Measurements from ENCODE around the gene TMPRSS6.

TMPRSS6 gene

DNA sequence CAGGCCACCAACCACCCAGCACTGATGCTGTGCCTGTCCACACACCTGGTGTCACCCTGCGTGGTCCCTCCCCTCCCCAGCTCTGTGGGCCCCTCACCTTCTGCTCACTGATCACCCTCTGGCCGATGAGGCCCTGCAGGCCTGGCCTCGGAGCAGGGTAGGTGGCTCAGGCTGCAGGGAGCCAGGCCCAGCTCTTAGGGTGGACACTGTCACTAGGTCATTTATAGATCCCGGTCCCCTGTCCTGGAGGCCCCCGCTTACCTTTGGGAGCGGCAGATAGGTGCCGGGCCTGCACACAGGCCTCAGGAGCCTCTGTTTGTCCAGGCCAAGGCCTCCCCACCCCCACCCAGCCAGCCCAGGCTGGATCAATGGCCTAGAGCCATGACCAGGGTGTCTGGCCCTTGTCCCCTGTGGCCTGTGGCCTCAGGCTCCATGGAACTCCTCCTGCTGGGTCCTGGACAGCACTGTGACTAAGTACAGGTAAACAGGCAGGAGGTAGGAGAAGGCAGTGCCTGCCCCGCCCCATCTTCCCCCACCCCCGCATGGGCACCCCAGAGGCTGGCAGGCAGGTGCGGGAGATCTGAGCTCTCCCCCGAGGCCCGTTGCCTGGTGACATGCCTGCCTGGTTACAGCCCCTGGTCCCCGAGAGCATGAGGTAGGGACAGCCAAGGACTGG, at the start of gene TMPRSS6:
Gene TMPRSS6 (minus strand): TSS at position 472 of the 676 bp plus-strand sequence. CDS start 6,296 bp downstream, outside the sequence.
- DNase-seq = no peak

DNA sequence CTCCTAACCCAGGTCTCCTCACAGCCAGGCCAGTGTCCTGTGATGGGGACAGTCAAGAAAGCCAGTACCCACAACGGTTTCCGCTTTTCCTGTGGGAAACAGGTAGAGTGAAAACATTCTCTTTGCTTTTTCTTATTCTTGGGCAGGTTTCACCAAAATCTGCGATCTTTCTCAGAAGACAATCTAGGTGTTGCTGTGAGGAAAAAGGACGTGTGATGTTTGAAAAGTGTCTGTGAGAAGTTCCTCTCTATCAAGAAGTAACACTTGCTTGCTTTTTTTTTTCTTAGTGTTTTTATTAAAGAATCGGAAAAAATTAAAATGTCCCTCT, 49.4 kb upstream of the TMPRSS6 start:
- no peak for DNase-seq

DNA sequence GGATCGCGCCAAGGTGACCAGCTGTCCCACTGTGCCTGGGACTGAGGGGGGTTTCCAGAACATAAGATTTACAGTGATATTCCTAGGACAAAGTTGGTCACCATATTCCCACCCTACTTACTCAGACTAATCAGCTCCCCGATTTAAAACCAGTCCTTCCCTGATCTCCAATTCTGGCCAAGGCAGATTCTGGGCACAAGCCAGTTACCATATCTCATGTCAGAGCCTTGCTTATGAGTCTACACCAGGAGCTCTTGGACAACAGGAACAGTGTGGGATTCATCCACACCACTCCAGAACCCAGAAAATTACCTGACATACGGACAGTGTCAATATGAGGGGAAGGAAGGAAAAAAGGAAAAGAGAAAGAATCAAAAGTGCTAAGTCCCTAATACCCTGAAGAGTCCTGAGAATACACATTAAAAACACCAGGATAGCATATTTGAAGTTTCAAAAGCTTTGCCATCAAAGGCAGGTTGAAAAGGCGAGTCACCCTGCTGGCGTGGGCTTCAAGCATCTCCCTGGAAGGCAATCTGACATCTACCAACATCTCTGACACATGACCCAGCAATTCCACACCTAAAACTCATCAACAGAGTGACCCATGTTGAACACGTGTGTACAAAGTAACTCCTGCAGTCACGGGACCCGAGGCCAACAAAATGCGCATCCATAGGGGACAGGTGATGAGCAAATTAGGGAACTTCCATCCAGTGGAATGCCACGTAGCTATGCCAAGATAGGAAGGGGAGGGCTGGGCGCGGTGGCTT, 48.2 kb upstream of the TMPRSS6 start:
- DNase-seq = no peak

DNA sequence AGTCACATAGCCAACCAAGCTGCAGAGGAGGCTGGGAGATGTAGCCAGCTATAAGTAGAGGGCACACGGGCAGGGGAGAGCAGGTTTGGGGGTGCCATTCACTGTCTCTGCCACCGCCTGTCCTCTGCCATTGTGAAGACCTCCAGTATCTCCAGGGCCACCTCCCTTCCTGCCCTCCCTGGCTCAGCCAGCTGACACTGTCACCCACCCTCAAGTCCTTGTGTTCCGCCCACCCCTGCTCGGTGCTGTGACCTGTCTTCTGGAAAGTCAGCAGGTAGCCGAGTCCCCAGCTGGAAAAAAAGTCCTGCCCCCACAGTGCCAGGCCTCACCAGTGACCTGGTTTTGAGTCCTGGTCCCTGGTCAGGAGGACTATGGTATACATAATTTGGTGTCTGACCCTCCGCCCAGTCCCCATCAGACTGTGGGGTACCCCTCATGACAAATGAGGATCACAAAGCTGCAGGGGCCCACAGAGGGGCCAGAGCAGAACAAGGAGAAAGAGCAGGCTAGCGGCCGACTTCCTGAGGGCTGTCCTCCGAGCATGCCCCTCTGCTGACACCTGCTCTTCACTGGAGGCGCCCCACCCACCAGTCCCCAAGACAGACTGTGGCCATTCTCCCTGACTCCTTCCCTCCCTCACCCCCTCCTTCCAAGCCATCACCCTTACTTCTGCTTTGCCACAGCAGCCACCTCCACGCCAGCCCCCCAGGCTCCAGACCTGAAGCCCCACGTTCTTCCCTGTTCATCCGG, 47.3 kb upstream of the TMPRSS6 start:
- no peak for DNase-seq

DNA sequence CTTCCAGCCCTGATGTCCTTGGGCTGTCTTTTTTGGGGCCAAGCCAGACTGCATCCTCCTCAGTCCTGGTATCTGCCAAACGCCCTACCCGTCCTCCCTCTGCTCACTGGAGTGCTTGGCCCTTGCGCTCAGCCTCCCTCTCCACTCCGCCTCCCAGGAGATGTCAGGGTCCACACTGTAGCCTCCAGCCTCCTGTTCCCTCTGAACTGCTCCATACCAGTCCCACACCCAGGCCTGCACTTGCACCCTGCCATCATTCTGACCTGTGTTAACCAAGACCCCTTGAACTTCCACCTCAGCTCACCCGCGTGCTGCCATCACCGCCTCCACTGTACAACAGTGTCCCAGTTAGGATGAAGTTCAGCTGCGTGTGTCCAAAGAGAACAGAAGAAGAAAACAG, 46.5 kb upstream of the TMPRSS6 start:
- DNase-seq = no peak

DNA sequence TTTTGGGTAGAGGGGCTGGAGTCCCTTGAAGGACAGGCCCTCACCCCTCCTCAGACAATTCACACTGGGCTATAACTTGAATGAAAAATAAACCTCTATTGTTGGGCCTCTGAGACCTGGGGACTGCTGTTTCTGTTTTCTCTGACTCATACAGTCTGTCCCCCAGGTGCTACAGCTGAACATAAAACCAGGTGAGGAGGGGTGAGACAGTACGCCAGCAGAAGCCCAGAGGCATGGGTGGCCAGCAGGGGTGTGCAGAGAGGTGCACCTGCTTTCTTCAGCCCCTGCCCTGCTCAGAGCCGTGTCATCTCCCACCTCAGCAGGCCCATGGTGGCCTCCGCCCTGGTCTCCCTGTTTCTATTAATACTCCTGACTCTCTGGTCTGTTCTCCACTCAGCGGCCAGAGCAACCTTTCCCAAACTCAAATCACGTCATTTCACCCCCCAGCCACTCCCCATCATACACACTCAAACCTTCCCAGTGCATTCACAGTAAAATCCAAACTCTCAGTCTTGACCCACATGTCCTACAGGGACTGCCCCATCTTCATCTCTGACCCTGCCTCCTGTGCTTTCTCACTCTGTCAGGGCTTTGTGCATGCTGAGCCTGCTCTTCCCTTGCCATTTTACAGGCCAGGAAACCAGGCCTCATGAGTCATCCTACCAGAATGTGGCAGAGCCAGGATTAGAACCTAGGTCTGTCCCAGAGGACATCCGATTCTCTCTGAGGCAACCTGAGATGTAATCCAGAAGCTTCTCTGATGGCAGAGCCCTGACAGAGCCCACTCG, 45.6 kb upstream of the TMPRSS6 start:
- no peak for DNase-seq

DNA sequence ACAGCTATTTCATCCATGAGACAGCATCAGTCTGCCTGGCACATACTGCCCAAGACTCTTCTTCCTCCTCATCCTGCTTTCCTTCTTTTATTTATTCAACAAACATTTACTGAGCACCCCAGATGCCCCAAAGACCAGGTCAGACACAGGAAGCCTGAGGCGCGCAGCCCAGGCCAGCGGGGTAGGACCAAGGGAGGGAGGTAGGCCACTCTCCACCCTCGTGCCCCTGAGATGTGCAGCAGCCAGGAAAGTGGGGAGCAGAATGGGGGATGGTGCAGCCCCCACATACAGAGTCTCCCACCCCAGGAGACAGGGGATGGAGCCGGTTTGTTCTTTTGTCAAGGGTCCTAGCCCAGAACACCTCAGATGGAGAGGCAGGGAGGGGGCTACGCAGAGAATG, 44.4 kb upstream of the TMPRSS6 start:
- no peak for DNase-seq

DNA sequence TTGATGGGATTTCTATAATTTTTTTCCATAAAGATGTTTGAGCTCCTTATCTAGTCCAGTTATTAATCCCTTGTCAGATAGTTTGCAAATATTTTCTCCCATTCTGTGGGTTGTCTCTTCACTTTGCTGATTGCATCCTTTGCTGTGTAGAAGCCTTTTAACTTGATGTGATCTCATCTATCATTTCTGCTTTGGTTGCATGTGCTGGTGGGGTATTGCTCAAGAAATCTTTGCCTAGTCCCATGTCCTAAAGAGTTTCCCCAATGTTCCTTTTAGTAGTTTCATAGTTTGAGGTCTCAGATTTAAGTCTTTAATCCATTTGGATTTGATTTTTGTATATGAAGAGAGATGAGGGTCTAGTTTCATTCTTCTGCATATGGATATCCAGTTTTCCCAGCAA, 41.9 kb upstream of the TMPRSS6 start:
- no peak for DNase-seq

DNA sequence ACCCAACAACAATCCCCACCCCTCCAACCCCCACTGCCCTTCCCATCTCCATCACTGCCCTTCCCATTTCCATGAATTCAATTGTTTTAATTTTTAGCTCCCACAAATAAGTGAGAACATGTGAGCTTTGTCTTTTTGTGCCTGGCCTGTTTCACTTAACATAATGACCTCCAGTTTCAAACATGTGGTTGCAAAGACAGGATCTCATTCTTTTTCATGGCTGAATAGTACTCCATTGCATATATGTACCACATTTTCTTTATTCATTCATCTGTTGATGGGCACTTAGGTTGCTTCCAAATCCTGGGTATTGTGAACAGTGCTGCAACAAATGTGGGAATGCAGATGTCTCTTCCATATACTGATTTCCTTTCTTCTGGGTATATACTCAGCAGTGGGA, 41.2 kb upstream of the TMPRSS6 start:
- no peak for DNase-seq

DNA sequence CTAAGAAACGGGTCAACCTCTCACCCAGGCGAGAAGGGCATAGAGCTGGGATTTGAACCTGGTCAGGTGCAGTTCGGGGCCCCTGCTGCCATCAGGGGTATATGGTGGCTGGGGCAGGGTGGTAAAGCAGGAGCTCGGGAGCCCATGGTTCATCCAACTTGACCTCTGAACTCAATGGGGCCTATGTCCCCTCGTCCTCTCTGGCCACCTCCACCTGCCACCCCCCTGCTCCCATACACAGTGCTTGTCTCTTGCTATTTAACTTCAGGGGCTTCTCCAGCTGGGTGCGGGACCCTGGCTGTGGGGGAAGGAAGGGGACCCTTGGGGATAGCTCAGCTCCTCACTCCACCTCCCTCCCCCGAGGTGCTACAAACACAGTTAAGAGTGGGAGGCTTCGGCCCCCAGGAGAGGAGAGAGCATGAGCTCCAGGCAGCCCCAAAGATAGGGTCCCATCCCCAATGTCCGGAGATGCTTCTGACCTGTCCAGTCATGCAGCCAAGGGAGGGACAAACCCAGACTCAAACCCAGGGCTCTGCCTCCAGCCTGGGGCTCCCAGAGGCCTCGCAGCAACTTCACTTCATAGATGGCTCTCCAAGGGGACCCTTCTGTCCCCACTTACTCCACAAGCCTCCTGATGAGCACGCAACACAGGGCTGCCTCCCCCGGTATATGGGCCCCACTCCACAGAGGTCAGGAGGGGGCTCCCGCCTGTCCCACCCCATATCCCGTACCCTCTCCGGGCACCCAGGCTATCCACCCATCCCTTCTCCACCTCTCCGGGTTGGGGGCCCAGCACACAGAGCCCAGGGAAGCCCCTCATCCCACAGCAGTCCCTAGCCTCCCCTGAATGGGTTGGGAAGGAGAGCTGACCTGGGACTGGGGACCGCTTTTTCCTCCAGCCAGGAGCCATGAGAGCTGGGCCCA, 39.5 kb upstream of the TMPRSS6 start:
- DNase-seq = no peak

DNA sequence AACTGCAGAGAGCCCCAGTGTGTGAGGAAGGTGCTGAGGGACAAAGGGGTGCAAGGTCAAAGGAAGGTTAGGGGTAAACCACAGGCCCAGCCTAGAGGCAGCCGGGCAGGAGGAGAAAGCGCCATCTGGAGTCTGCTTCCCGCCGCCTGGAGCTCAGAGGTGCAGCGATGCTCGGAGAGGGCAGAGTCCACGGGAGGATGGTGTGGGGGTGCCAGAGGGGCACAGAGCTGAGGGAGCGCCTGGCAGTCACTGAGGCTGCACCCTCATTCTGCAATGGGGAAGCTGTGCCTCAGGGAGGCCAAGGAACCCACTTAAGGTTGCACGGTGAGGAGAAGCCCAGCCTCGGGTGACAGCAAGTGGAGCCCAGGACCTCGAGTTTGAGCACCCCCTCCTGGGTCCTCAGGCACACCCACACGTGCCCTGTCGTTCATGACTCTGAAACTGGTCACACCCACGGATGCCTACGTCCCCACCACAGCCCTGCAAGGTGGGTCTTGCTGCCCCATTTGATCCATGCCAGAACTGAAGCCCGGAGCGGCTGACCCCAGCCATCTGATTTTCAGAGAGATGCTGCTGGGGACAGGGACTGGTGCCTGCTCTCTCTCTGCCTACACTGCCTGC, 38.6 kb upstream of the TMPRSS6 start:
- no peak for DNase-seq

DNA sequence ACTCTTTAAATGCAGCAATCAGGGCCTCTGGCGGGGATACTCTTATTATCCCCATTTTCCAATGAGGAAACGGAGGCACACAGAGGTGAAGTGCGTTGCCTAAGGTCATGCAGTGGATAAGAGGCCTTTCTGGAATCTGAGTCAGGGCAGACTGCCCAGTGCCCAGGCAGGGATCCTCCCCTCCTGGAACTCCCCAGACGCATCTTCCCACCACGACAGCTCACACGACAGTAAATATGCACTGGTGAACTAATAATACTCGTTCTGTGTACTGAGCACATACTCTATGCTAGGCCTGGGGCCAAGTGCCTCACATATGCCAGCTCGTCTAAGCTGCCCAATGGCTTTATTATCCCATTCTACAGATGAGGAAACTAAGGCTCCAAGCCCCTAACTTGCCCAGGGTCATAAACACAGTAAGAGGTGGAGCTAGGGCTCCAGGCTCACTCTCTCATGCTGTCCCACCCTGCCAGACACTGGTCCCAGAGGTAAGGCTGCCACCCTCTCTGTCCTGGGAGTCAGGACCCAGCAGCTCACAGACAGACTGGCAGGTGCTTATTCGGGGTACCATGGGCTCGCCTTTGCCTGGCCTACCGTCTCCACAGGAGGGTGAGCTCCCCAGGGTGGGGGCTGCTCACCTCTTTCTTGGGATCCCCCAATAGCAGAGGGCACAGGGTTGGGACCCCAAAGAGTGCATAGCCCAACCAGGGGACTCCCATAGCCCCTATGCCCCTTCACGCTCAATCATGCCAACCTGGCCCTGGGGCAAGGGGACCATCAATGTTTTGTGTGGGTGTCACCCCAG, 37.9 kb upstream of the TMPRSS6 start:
- no peak for DNase-seq

DNA sequence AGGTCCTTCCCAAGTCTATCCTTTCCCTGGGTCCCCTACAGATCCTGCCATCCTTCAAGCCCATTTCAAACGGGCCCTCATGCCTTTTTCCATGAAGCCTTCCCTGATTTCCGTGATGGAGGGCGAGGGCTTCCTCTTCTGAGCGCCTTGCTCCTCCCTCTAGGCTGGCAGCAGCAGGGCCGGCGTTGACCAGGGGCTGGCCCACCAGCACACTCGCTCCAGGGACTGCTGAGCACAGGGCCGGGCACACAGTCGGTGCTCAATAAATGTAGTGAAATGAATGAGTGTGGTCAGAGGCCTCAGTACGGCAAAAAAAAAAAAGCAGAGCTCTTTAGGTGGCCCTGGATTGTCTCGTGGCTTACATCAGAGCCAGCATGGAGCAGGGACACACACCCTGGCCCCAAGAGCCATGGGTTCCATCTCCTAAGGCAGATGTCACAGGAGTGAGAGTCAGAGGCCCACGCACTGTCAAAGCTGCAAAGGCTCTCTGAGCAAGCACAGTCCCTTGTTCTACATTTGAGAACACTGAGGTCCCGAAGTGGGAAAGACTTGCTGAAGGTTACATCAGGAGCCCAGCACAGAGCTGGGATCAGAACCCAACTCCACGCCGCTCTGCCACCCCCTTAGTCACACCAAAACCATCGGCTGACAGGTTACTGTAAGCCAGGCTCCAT, 37.1 kb upstream of the TMPRSS6 start:
- no peak for DNase-seq

DNA sequence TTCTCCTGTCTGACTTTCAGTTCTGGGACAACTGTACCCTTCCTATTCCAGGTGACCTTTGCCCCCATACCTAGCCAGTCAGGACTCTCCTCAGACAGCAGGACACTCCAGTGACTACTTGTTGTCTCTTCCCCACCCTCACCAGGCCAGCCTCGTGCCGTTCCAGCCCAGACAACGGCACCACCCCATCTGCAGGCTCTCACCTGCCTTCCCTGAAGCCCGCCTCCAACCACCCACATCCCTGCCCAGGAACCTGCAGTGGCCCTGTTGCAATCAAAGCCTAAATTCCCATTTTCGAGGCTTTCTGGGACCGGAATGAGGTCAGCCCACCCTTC, 36.5 kb upstream of the TMPRSS6 start:
- no peak for DNase-seq

DNA sequence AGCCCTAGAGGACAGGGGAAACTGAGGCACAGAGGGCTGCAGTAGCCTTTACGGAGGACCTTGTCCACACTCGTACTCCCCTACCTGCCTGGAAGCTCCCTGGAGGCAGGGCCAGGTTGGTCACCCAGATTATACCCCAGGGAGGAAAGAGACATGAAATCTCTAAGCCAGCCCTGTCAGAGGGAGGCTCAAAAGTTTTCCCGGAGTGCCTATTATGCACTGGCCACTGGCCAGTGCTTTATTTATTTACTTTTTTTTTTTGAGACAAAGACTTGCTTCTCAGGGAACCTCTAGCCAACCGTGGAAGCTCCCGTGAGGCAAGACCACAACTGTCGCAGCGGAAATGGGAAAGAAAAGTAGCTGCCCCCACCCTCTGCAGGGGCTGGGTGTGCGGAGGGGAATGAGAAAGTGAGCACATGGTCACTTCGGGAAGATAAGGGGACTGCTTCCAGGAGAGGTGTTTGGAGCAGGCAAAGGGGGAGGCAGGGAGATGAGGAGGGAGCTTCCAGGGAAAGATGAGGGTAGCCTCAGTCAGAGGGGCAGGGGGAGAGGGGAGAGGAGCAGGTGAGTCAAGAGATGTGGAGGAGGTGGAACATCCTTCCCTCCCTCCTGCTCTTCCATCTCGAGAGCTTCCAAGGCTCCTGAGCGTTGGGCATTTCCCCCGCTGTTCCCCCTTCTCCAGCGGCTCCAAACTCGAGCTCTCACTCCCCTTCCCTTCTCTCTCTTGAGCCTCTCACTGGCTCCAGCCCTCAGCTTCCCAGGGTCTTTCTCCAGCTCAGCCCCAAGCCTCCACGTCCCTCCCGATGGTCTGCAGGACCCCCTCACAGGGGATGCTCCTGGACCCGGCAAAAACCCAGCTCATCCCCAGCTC, 35.9 kb upstream of the TMPRSS6 start:
- no peak for DNase-seq

DNA sequence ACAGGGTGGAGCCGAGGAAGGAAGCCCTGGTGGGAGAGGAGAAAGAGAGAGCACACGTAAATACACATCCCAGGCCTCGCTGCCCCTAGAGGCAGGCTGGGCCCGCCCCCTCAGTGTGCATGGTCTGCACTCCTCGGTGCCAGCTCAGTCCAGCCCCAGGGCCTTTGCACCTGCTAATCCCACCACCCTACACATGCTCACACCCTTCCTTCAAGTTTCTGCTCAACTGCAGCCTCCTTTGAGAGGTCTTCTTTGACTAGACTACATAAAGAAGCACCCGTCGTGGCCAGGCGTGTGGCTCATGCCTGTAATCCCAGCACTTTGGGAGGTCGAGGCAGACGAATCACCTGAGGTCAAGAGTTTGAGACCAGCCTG, 34.7 kb upstream of the TMPRSS6 start:
- no peak for DNase-seq

DNA sequence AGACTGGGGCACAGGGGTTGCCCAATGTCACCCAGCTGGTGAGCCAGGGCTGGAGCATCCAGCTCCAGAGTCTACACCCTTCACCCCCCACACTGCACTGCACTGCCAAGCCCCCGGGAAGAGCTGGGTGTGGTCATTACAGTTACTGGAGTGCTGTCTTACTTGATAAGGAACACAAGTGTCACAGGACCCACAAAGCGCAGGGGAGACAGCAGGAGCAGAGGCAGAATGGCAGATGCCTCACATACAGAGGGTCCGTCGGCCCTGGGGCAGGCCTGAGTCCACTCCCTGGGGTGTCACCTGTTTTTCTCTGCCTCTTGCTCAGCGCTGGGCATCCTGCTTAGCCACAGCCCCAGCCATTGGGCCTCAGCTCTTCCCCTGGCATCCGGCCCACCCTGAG, 32.5 kb upstream of the TMPRSS6 start:
- DNase-seq = no peak

DNA sequence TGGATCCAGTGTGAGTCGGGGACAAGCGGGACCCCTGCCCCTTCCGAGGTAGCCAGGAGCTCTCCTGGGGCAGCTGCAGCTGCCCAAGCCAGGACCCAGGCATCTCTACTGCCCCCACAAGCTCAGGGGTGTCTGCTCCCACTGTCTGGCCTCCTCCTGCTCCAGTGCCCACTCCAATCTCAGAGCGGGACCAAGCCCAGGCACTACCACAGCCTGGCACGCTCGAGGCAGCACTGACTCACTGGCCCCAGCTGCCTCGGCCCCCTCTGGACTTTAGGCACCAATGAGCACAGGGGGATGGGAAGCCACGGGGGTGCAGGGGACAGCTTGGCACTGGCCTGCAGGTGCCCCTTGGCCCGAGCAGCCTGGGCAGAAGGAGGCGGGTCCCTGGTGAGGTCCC, 32.0 kb upstream of the TMPRSS6 start:
- DNase-seq = no peak

DNA sequence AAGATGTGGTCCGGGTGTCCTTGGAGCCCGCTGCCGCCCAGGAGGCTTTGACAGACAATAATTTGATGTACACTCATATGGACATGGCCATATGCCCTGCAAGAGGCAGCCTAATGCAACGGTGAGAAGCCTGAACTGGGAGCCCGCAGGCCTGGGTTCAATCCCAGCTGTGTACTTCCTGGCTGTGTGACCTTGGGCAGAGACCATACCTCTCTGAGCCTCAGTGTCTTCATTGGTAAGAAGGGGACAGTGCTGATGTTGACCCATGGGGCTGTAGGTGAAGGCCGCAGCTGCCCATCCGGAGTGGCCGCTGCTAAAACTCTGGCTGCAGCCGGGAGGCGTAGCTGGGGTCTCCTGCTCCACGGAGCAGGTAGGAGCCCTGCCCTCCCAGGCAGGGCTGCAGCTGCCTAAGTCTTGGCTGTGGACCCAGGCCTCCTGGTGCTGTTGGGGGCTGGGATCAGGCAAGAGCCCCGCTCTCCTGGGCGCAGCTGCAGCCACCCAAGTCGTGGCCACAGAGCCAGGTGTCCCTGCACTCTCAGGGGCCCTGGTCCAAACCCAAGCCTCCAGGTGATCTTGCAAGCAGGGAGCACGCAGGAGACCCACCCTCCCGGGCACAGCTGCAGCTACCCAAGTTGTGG, 31.3 kb upstream of the TMPRSS6 start:
- no peak for DNase-seq

All from stimulated activated CD4-positive, alpha-beta T cell treated with anti-CD3 and anti-CD28 coated beads, Interleukin-4, amount 100 ng/mL, for 1 hour (primary cell).